NB4 (cell line): Measurements from ENCODE around the gene ALOX12B.

Experiments used
- DNase-seq: peaks from one replicate; pipeline ENCODE4 v3.0.0; 2010; ENCODE audit warnings: low read depth
- H3K4me3 ChIP-seq: one replicate; pipeline ENCODE4 v1.5.1; 2011; ENCODE audit warnings: mild to moderate bottlenecking, low read depth, low read length, moderate library complexity
- CTCF ChIP-seq: IDR thresholded peaks from one replicate; pipeline ENCODE4 v1.5.1; 2012; ENCODE audit warnings: low read depth, low read length
- MAX ChIP-seq: IDR thresholded peaks from 2 replicates; pipeline ENCODE4 v1.6.1; 2011; ENCODE audit warnings: low read depth, low read length
- MYC ChIP-seq: IDR thresholded peaks from 2 replicates; pipeline ENCODE4 v1.6.1; 2011; ENCODE audit warnings: low read depth, low read length
- POLR2A ChIP-seq: IDR thresholded peaks from 2 replicates; pipeline ENCODE4 v1.6.1; 2011; ENCODE audit warnings: mild to moderate bottlenecking; ENCODE audit not compliant: insufficient read length; ENCODE audit errors: extremely low read depth

The ALOX12B gene

GRCh38 chr17:8087075-8087951, at the start of gene ALOX12B:
Gene ALOX12B, minus strand, starts transcription at chr17:8087716. Its CDS starts 274 bp downstream, at chr17:8087442.
- no peak for TF ChIP-seq MAX
- TF ChIP-seq POLR2A = no peak
- TF ChIP-seq MYC = no peak
- TF ChIP-seq CTCF = no peak
- DNase-seq = no peak
- no peak within 1 kb of the TSS for H3K4me3 ChIP-seq

GRCh38 chr17:8133941-8134340, 46.4 kb upstream of the ALOX12B start:
- DNase-seq = no peak
- no peak for TF ChIP-seq CTCF
- TF ChIP-seq POLR2A = no peak
- TF ChIP-seq MAX = no peak
- TF ChIP-seq MYC = no peak

GRCh38 chr17:8133399-8133798, 45.9 kb upstream of the ALOX12B start:
- TF ChIP-seq MYC (no peak), POLR2A (no peak), MAX (no peak), CTCF (no peak)
- no peak for DNase-seq
- no peak overlapping the region for H3K4me3 ChIP-seq

More at GRCh38 chr17:8133941-8134340, 46.4 kb upstream of the ALOX12B start:
- no peak overlapping the region for H3K4me3 ChIP-seq

GRCh38 chr17:8131844-8132441, 44.4 kb upstream of the ALOX12B start:
- TF ChIP-seq MAX (no peak), POLR2A (no peak), CTCF (no peak), MYC (no peak)
- no peak overlapping the region for H3K4me3 ChIP-seq
- no peak for DNase-seq

- TF ChIP-seq MAX = no peak
- TF ChIP-seq MYC = no peak
- TF ChIP-seq POLR2A = no peak
- no peak for TF ChIP-seq CTCF
- DNase-seq = no peak
- no peak overlapping the region for H3K4me3 ChIP-seq
Observed at GRCh38 chr17:8128125-8128784, 40.7 kb upstream of the ALOX12B start.
